NB4 (cell line): ENCODE results near the gene ZNF236.

Experiments used
- CTCF ChIP-seq: IDR thresholded peaks from one replicate; pipeline ENCODE4 v1.5.1; 2012; ENCODE audit warnings: low read depth, low read length
- POLR2A ChIP-seq: IDR thresholded peaks from 2 replicates; pipeline ENCODE4 v1.6.1; 2011; ENCODE audit warnings: mild to moderate bottlenecking; ENCODE audit not compliant: insufficient read length; ENCODE audit errors: extremely low read depth
- TF ChIP-seq, protein P1 (sequence below): IDR thresholded peaks from 2 replicates; pipeline ENCODE4 v1.6.1; 2011; ENCODE audit warnings: low read depth, low read length

DNA sequence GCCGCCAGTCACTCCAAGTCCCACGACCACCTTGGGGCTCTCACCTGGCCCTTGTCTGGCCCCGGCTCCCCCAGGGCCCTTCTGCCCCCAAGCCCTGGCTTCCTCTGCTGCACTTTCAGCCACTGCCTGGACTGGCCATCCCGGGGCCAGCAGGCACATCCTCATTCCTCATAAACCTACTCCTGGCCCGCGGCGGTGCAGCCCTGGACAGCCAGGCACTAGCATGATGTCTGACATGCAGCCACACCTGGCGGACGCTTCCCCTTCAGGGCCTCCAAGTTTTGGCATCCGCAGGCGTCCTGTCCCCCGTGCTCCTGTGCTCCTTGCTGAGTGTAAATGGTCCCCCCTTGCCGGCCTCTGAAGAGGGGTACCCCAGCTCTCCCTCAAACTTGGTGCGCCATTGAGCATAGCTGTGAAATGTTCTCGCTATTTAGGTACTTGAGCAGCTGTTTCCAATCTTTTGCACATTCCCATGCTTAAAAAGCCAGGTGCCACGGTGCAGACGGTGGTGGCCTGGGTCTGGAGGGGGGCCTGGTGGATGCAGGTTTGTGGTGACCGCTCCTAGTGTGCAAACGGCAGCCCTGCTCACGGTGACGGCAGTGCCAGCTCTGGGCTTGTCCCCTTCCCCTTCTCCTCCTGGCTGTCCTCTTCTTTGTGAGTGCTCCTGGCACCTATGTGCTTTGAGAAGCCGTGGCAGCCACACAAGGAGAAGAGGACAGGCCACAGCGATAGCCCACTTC is 186.4 kb downstream of the ZNF236 start:
- TF ChIP-seq, protein P1, sequence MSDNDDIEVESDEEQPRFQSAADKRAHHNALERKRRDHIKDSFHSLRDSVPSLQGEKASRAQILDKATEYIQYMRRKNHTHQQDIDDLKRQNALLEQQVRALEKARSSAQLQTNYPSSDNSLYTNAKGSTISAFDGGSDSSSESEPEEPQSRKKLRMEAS: no peak
- no peak for TF ChIP-seq CTCF
- no peak for TF ChIP-seq POLR2A
